ENCODE measurements around the gene TAS2R1. TPM values are rescaled to one million over a fixed set of nuclear protein-coding genes. Genes with fewer than 3 reads are reported as not detected.
"Not testable (repeated sequence)": the region's sequence is repeated elsewhere in the genome, so short reads cannot be mapped to it uniquely, and the experiment has no call there.

Gene TAS2R1
- total RNA-seq, 1 experiment from 2014 or later = not detected

GRCh38 chr5:9623661-9624060 is 6.5 kb downstream of the TAS2R1 start:
- no peak for DNase-seq (ENCODE audit: low read depth)

- DNase-seq (ENCODE audit: low read depth) = peak; percentile 74
Observed at GRCh38 chr5:9622971-9623421, 7.2 kb downstream of the TAS2R1 start.

GRCh38 chr5:9621379-9621903 is 8.7 kb downstream of the TAS2R1 start:
- DNase-seq (ENCODE audit: low read depth) = no peak

GRCh38 chr5:9619331-9620092 is 10.6 kb downstream of the TAS2R1 start:
- no peak for DNase-seq (ENCODE audit: low read depth)

GRCh38 chr5:9617739-9618504 is 12.2 kb downstream of the TAS2R1 start:
- no peak for DNase-seq (ENCODE audit: low read depth)

GRCh38 chr5:9617221-9617620 is 12.9 kb downstream of the TAS2R1 start:
- no peak for DNase-seq (ENCODE audit: low read depth)

- DNase-seq (ENCODE audit: low read depth) = no peak
Observed at GRCh38 chr5:9615331-9615730, 14.8 kb downstream of the TAS2R1 start.

- DNase-seq (ENCODE audit: low read depth) = no peak
Observed at GRCh38 chr5:9613360-9613759, 16.8 kb downstream of the TAS2R1 start.

GRCh38 chr5:9610969-9611368 is 19.2 kb downstream of the TAS2R1 start:
- no peak for DNase-seq (ENCODE audit: low read depth)

GRCh38 chr5:9610364-9610763 is 19.8 kb downstream of the TAS2R1 start:
- no peak for DNase-seq (ENCODE audit: low read depth)

GRCh38 chr5:9608093-9608492 is 22.1 kb downstream of the TAS2R1 start:
- no peak for DNase-seq (ENCODE audit: low read depth)

- no peak for DNase-seq (ENCODE audit: low read depth)
Observed at GRCh38 chr5:9605041-9605838, 24.9 kb downstream of the TAS2R1 start.

- DNase-seq (ENCODE audit: low read depth) = peak; percentile 76
Observed at GRCh38 chr5:9604416-9604815, 25.7 kb downstream of the TAS2R1 start.

GRCh38 chr5:9601055-9601739 is 29.0 kb downstream of the TAS2R1 start:
- DNase-seq (ENCODE audit: low read depth) = no peak

GRCh38 chr5:9599391-9599790 is 30.8 kb downstream of the TAS2R1 start:
- no peak for DNase-seq (ENCODE audit: low read depth)

GRCh38 chr5:9598329-9598728 is 31.8 kb downstream of the TAS2R1 start:
- DNase-seq (ENCODE audit: low read depth) = not testable (repeated sequence)

GRCh38 chr5:9597322-9597721 is 32.8 kb downstream of the TAS2R1 start:
- DNase-seq (ENCODE audit: low read depth) = not testable (repeated sequence)

- no peak for DNase-seq (ENCODE audit: low read depth)
Observed at GRCh38 chr5:9596824-9597223, 33.3 kb downstream of the TAS2R1 start.

GRCh38 chr5:9596171-9596780 is 33.9 kb downstream of the TAS2R1 start:
- no peak for DNase-seq (ENCODE audit: low read depth)

- no peak for DNase-seq (ENCODE audit: low read depth)
Observed at GRCh38 chr5:9594913-9595312, 35.2 kb downstream of the TAS2R1 start.
